Myocyte (in vitro differentiated cells): ENCODE measurements around the gene CARD19. TPM values are rescaled to one million over a fixed set of nuclear protein-coding genes. Genes with fewer than 3 reads are reported as not detected.

ENCODE experiments used
- DNase-seq: peaks from one replicate; pipeline ENCODE4 v3.0.0-alpha.2; 2012; ENCODE audit warnings: low read depth
- total RNA-seq: library from RNA; depleted of rRNA; stranded (reverse); fragments of >200 nt; gene quantifications from 2 replicates; pipeline ENCODE4 v1.2.3, GENCODE V29; 2014

CARD19 gene
- total RNA-seq, 1 donor from 2014 or later = 61.2 TPM

- DNase-seq = no peak
Measured at GRCh38 chr9:93061791-93062763, 33.9 kb upstream of the CARD19 start.

GRCh38 chr9:93064392-93065134 lies 31.5 kb upstream of the CARD19 start:
- DNase-seq = peak; percentile 52

- DNase-seq = peak; percentile 57
Measured at GRCh38 chr9:93065135-93065720, 30.8 kb upstream of the CARD19 start.

GRCh38 chr9:93066978-93067603 lies 28.9 kb upstream of the CARD19 start:
- no peak for DNase-seq

DNA sequence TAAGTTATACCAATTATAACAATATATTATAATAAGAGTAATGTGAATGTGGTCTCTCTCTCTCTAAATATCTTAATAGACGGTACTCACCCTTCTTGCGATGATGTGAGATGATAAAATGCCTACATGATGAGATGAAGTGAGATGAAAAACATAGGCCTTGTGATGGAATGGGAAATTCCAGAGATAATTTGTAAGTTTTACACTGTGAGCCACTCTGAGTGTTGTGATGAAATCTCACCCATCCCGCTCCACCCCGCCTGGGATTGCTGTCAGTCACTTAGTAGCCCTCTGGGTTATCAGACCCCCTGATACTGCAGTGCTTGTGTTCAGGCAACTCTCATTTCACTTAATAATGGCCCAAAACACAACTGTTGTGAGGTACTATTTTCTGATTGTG lies 27.1 kb upstream of the CARD19 start:
- no peak for DNase-seq

- DNase-seq = peak; percentile 12
Measured at GRCh38 chr9:93071464-93071863, 24.6 kb upstream of the CARD19 start.

DNA sequence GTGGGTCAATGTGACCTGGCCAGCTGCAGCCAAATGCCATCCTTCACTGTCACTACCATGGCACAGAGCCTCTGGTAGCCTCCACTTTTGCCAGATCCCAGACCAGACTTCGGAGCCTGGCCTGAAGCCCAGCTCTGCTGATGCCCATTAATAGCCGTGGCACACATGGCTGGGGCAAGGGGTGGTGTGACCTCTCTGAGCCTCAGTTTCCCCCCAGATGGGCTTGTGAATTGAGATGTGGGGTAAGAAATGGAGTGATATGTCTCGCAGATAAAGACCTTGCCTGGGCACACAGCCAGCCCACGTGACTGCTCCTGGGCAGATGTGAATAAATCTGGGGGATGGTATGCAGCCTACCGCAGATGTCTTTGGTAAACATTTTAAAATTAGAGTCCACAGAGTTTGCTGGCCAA lies 23.6 kb upstream of the CARD19 start:
- peak; percentile 13 for DNase-seq

DNA sequence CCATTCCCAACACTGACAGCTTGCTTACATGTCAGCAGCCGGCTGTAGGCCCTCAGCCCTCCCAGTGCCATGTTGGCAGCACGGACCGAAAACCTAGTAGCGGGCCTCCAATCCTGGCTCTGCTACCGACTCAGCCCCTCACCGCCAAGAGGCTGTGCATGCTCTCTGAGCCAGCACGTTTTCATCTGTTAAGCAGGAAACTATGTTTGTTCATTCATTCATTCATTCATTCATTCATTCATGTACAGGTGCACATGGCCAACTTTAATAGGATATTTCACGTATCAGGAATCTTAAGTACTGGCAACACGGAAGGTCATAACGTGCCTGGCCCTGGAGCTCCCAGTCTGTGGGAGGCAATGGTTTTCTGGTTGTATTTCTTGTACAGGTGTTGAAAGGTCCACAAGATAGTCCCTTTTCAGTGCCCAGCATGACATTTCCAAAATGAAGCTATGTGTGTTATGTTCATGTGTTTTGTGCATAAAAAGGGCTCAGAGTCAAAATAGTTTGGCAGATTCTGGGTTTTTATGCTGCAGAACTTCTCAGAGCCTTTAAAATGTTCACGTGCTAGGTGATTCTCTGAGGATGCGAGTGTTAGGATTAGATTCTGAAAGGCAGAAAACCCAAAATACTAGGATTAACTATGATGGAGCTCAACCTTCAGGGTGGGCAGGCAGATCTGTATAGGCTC lies 19.8 kb upstream of the CARD19 start:
- DNase-seq = no peak

GRCh38 chr9:93076792-93077128 lies 19.3 kb upstream of the CARD19 start:
- no peak for DNase-seq

DNA sequence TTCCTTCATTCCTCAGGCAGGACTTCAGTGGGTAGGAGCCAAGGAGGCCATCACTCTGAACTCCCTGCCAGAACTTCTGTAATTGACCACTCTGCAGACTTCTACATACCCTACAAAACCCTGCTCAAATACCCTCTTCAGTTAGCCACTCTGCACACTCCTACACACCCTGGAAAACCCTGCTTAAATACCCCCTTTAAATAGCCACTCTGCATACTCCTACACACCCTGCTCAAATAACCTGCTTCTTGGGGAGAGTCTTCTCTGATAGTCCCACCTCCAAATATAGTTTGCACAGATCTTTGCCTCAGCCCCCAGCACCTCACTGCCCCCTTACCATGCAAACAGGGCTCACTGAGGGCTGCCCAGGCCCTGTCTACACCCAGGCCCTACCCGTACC lies 18.6 kb upstream of the CARD19 start:
- no peak for DNase-seq

DNA sequence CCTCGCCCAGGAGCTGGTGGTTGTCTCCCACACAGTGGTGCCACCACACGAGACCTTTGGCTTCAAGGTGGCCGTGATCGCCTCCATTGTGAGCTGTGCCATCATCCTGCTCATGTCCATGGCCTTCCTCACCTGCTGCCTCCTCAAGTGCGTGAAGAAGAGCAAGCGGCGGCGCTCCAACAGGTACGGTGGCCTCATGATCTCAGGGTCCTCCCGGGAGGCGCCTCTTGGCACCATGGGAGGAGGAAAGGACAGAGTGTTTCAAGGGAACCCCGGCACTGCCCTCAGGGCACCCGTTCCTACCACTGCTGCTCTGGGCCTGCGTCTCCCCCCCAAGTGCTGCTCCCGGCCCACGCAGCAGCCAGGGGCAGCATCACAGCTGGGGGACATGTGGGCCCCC lies 18.2 kb upstream of the CARD19 start:
- no peak for DNase-seq

DNA sequence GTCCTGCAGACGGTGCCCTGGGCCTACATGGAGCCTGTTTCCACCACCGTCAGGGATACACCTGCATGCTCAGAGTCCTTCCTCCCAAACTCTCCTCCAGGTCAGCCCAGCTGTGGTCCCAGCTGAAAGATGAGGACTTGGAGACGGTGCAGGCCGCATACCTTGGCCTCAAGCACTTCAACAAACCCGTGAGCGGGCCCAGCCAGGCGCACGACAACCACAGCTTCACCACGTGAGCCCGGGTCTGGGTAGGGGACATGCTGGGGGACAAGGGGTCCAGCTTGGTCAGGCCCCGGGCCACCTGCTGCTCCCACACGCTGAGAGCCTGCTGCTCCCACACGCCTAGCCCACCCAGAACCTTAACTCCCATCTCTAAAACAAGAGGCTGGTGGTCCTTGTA lies 16.6 kb upstream of the CARD19 start:
- no peak for DNase-seq

- DNase-seq = no peak
Measured at GRCh38 chr9:93080406-93080805, 15.6 kb upstream of the CARD19 start.

- DNase-seq = peak; percentile 15
Measured at GRCh38 chr9:93081081-93081529, 14.9 kb upstream of the CARD19 start.

- no peak for DNase-seq
Measured at GRCh38 chr9:93081931-93082330, 14.1 kb upstream of the CARD19 start.

DNA sequence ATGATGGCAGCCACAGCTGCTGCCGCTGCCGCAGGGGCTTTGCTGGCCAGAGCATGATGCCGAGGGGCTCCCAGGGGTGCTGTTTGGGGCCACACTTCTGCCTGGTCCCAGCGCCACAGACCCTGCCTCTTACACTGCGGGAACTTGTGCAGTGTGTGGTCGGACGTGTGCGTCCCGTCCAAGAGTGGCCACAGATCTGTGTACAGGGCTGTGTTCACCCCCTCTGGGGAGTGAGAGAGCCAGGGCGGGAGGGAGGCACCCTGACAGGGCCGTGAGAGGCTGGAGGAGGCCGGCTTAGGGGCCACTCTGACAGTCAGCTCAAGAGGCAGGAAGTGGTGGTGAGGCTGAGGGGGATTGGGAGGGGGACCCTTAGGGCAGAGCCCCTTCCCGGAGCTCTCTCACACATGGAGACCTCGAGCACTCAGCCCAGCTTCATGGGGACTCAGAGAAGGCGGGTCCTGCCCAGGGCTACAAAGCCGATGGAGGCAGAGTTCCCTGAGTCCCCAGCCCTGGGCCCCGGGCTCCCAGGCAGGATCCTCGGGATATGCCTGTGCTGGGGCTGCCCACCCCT lies 13.1 kb upstream of the CARD19 start:
- no peak for DNase-seq

GRCh38 chr9:93083592-93084470 lies 12.2 kb upstream of the CARD19 start:
- no peak for DNase-seq

DNA sequence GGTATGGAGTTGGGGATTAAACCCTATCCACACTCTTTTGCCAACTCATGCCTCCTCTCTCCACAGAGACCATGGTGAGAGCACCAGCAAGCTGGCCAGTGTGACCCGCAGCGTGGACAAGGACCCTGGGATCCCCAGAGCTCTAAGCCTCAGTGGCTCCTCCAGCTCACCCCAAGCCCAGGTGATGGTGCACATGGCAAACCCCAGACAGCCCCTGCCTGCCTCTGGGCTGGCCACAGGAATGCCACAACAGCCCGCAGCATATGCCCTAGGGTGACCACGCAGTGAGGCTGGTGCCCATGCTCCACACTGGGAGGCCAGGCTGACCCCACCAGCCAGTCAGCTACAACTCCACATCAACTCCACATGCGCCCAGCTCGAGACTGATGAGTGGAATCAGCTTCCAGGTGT lies 11.5 kb upstream of the CARD19 start:
- DNase-seq = peak; percentile 23

DNA sequence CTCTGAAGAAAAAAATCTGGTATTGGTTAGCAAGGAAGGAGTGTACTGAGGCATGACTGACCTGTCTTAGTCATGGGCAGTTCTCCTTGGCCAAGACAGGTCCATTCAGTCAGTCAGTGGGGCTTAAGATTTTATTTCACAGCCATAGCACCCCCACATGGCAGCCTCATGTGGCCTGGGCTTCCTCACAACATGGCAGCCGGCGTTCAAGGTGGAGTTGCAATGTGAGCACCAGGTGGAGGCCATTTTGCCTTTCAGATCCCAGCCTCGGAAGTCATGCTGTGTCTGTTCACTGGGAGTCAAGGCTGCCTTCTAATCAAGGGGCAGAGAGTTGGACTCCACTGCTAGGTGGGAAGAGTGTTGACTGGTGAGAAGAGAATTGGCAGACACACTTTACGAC lies 10.3 kb upstream of the CARD19 start:
- DNase-seq = no peak
